PC-3 (cell line): ENCODE results near the gene AP2A1.

Source experiments
- CTCF ChIP-seq: fragments of 300-600 bp; sonication (generic); conservative IDR thresholded peaks from 2 replicates; pipeline ENCODE4 v1.5.1; 2017; ENCODE audit warnings: antibody characterized with exemption, low read depth, mild to moderate bottlenecking, low read length
- EZH2 ChIP-seq: fragments of 300-600 bp; sonication (generic); IDR thresholded peaks from one replicate; pipeline ENCODE4 v1.6.1; 2017; ENCODE audit warnings: antibody characterized with exemption, mild to moderate bottlenecking, low read length; ENCODE audit not compliant: unreplicated experiment
- EZH2phosphoT487 ChIP-seq: fragments of 300-600 bp; sonication (generic); IDR thresholded peaks from 2 replicates; pipeline ENCODE4 v1.6.1; 2018; ENCODE audit warnings: mild to moderate bottlenecking, antibody characterized with exemption, low read length, borderline replicate concordance

- TF ChIP-seq EZH2, result no peak
- no peak for TF ChIP-seq CTCF
- TF ChIP-seq EZH2phosphoT487, result no peak
Measured at GRCh38 chr19:49832556-49832955, 65.8 kb downstream of the AP2A1 start.
